22Rv1 (cell line): Measurements from ENCODE around the gene MGAT4A.

Experiments
- H3K27ac ChIP-seq: fragments of 450-650 bp; 2 replicates; pipeline ENCODE4 v1.5.1; 2017
- ZFX ChIP-seq: fragments of 450-650 bp; IDR thresholded peaks from 2 replicates; pipeline ENCODE4 v1.6.1; 2017; ENCODE audit warnings: antibody characterized with exemption, borderline replicate concordance
- TF ChIP-seq, protein P1 (sequence below): fragments of 450-650 bp; IDR thresholded peaks from 2 replicates; pipeline ENCODE4 v1.5.1; 2017; ENCODE audit warnings: mild to moderate bottlenecking

The MGAT4A gene

DNA sequence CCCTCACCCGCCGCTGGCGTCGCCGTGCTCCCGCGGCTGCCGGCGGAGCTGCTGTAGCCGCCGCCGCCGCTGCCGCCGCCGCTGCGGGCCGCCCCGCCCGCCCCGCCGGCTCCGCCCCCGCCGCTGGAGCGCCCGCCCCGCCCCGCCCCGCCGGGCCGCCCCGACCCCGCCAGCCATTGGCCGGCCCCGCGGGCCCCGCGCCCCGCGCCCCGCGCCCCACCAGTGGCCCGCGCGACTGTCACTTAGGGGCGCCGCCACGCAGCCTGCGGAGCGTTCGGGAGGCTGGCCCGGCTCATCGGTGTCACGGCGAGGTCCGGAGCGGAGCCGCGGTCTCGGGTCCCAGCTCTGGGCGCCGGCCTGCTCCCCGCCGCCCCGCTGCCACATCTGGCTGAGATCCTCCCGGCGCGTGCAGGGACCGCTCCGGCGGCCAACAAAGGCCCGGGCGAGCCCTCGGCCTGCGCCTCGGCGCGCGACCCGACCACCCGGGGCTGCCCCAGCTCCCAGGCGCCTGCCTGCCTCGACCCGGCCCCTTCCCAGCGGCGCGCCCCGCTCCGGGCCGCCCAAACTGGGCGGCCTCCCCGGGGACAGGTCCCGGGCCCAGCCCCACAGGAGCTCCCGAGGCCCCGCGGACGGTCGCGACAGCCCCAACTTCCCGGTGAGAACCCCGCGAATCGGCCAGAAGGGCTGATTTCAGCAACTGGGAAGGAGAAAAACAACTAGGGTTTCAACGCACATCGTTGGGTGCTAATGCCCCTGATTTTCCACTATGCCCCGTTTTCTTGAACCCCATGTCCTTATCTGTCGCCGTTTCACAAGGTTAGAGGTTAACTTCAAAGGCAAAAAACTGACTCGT lies at the start of gene MGAT4A:
Gene MGAT4A, minus strand, starts transcription at position 92 of the 853 bp plus-strand sequence. CDS start 4,800 bp downstream, outside the sequence.
- H3K27ac ChIP-seq, result no peak within 1 kb of the TSS
- TF ChIP-seq, protein P1, sequence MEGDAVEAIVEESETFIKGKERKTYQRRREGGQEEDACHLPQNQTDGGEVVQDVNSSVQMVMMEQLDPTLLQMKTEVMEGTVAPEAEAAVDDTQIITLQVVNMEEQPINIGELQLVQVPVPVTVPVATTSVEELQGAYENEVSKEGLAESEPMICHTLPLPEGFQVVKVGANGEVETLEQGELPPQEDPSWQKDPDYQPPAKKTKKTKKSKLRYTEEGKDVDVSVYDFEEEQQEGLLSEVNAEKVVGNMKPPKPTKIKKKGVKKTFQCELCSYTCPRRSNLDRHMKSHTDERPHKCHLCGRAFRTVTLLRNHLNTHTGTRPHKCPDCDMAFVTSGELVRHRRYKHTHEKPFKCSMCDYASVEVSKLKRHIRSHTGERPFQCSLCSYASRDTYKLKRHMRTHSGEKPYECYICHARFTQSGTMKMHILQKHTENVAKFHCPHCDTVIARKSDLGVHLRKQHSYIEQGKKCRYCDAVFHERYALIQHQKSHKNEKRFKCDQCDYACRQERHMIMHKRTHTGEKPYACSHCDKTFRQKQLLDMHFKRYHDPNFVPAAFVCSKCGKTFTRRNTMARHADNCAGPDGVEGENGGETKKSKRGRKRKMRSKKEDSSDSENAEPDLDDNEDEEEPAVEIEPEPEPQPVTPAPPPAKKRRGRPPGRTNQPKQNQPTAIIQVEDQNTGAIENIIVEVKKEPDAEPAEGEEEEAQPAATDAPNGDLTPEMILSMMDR, result no peak
- TF ChIP-seq ZFX, result no peak

DNA sequence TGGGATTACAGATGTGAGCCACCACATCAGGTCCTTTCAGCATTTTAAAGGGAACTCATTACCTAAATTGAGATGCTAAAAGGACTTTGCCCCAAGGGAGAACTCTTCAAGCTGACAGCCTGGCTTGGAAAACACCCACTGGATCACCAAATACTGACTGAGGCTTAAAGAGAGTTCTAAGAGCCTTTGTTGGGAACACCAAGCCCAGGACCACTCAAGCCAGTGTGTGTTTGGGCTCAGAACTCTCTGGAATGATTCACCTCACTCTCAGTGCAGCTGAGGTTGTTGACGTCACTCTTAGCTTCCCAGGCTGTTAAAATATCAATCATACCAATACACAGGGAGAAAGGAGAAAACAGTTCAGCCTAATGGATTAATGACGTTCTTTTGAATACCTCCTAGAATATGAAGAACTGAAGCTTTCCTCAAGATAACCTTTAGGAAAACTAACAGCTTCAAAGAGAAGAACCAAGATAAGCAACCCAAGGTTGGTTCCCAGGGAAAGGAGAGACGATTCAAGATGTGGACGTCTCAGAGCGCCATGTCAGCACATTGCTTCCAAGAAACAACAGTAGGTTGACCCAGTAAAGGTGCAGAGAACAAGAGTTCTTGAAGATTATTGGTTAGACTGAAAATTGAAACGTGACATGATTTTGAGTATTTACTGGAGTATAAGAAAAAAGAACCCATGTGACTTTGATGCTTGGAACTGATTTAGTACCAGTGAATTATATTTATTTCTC lies 48.0 kb upstream of the MGAT4A start:
- no peak for TF ChIP-seq ZFX
- TF ChIP-seq, protein P1, result no peak
- no peak overlapping the region for H3K27ac ChIP-seq

DNA sequence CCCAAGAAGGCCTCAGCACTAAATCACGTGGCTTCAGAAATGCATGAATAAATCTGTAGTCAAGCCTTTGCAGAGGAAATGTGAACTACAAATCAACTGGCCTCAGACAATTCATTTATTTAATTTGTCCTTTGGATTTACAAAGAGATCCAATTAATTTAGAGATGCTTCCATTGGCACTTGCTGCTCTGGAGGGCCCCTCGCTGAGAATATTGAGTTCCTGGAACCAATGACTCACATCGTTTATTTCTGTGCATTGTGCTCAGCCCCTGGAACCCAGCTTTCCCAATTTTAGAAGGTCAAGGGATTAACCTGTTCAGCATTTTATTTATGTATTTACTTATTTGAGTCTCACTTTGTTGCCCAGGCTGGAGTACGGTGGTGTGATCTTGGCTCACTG lies 47.2 kb upstream of the MGAT4A start:
- no peak for TF ChIP-seq ZFX
- TF ChIP-seq, protein P1, result no peak
- no peak overlapping the region for H3K27ac ChIP-seq

DNA sequence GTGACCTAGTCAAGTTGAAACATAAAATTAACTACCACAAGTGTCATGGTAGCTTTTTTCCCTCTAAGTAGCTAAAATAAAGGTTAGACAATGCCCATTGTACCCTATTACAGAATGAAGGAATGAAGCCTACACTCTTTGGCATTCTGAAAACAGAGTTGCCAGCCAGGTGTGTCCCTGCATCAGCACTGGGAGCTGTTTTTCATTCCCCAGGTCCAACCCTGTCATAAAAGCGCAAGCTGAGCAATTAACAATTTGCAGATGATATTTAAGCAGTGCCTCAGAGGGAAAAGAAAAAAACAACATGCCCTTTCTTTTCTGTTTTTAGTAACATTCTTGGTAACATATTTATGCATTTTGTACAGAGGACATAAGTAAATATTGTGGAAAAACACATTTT lies 46.8 kb upstream of the MGAT4A start:
- no peak overlapping the region for H3K27ac ChIP-seq
- no peak for TF ChIP-seq ZFX
- TF ChIP-seq, protein P1, result no peak

DNA sequence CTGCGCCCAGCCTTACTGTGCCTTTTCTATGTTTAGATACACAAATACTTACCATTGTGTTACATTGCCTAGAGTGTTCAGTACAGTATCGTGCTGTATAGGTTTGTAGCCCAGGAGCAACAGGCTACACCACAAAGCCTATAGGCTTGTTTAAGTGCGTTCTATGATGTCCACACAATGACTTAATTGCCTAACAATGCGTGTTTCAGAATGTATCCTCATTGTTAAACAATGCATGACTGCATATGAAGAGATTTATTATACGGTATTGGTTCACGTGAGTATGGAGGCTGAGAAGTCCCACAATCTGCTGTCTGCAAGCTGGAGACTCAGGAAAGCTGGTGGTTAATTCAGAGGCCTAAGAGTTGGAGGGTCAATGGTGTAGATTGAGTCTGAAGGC lies 46.1 kb upstream of the MGAT4A start:
- H3K27ac ChIP-seq, result no peak overlapping the region
- TF ChIP-seq ZFX, result no peak
- TF ChIP-seq, protein P1, result no peak

DNA sequence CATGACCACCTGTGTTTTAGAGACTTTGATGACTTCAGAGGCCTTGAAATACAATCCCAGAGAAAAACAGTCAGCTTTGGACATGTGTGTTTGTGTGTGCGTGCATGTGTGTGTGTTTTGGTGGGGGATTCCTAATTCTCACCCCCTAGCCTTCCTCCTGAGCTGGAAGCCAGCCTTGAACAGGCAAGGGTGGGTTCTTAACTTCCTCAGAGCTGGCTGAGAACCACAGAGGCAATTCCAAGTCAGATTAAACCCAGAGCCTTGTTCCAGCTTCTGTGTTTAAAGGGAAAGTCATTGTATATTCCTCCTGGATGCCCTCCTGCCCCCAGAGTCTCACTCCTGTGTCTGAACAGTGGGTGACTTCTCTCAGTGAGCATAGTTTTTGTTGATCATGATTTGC lies 45.2 kb upstream of the MGAT4A start:
- no peak overlapping the region for H3K27ac ChIP-seq
- TF ChIP-seq, protein P1, result no peak
- no peak for TF ChIP-seq ZFX
